GM19239 (cell line): ENCODE results near the gene CDK12.
A peak's percentile ranks its signal among the peaks of the same experiment; 100 is the strongest.
"Not testable (repeated sequence)": the region's sequence is repeated elsewhere in the genome, so short reads cannot be mapped to it uniquely, and the experiment has no call there.

Experiments
- DNase-seq: peaks from one replicate; pipeline ENCODE4 v3.0.0; 2011; ENCODE audit warnings: low spot score; ENCODE audit not compliant: insufficient read length
- FAIRE-seq: peaks from 2 replicates; lab custom pipeline; 2011; peaks lifted over from hg19 to GRCh38; lab: Jason Lieb, UNC

Gene CDK12

DNA sequence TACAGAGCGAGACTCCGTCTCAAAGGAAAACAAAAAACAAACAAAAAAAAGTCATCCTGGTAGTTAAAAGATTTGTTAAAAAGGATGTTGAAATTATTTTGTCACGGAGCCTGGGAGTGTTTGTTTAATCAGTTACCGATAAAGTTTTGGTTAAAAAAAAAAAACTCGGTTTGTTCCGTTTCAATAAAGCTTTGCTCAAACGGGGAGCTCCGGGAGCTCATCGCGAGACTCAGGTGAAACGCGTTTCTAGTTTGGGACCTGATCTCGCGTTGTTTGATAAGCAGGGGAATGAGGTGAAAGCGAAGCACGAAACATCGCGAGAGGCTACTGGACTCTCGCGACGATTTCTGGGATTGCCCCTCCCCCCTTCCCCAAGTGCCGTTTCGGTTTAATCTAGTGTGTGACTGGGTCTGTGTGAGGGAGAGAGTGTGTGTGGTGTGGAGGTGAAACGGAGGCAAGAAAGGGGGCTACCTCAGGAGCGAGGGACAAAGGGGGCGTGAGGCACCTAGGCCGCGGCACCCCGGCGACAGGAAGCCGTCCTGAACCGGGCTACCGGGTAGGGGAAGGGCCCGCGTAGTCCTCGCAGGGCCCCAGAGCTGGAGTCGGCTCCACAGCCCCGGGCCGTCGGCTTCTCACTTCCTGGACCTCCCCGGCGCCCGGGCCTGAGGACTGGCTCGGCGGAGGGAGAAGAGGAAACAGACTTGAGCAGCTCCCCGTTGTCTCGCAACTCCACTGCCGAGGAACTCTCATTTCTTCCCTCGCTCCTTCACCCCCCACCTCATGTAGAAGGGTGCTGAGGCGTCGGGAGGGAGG lies at the start of gene CDK12:
CDK12 (plus strand) TSS at position 374 of the 813 bp plus-strand sequence. CDS start 586 bp downstream, outside the sequence.
- FAIRE-seq, result peak; percentile 97
- DNase-seq, result peak; percentile 94

DNA sequence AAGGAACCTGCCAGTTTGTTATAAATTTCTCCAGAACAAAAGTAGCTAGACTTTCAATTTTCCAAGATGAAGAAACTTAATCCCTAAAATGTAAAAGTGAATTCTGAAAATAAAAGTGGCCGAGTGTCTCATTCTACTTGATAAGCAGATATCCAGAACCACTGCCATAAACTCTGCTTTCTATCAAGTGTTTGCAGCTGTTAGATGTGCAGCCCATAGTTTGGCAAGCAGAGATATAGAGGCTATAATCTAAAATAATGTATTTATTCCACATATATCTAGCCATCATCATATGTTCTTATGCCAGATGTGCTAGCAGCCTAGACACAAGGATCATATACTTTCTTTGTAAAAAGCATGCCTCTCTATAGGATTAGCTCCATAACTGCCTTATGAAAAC lies 45.1 kb upstream of the CDK12 start:
- FAIRE-seq (no peak), DNase-seq (no peak)

- FAIRE-seq (no peak), DNase-seq (no peak)
Observed at GRCh38 chr17:39429600-39429999, 31.7 kb upstream of the CDK12 start.

GRCh38 chr17:39439868-39440267 lies 21.4 kb upstream of the CDK12 start:
- FAIRE-seq, result peak; percentile 8
- not testable (repeated sequence) for DNase-seq

GRCh38 chr17:39443326-39443725 lies 18.0 kb upstream of the CDK12 start:
- DNase-seq (no peak), FAIRE-seq (no peak)

- DNase-seq (no peak), FAIRE-seq (no peak)
Observed at GRCh38 chr17:39447561-39447960, 13.7 kb upstream of the CDK12 start.

- FAIRE-seq (no peak), DNase-seq (no peak)
Observed at GRCh38 chr17:39450051-39450450, 11.2 kb upstream of the CDK12 start.

GRCh38 chr17:39450847-39451581 lies 10.3 kb upstream of the CDK12 start, which contains the start of gene MED1:
TSS of gene MED1 (minus strand) at chr17:39451263. CDS start at chr17:39451062, 201 bp downstream.
- FAIRE-seq (peak; percentile 83), DNase-seq (peak; percentile 91)

DNA sequence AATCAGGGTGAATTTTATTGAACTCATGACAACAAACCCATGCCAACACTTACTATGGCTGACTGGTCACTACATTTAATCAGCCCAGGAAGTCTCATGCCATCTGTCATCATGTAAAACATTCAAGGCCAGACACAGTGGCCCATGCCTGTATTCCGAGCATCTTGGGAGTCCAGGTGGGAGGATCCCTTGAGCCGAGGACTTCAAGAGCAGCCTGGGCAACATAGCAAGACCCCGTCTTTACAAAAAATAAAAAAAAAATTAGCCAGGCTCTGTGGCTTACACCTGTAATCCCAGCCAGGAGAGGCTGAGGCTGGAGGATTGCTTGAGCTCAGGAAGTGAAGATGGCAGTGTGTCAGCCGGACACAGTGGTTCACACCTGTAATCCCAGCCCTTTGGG lies 5.4 kb upstream of the CDK12 start:
- DNase-seq (no peak), FAIRE-seq (no peak)

DNA sequence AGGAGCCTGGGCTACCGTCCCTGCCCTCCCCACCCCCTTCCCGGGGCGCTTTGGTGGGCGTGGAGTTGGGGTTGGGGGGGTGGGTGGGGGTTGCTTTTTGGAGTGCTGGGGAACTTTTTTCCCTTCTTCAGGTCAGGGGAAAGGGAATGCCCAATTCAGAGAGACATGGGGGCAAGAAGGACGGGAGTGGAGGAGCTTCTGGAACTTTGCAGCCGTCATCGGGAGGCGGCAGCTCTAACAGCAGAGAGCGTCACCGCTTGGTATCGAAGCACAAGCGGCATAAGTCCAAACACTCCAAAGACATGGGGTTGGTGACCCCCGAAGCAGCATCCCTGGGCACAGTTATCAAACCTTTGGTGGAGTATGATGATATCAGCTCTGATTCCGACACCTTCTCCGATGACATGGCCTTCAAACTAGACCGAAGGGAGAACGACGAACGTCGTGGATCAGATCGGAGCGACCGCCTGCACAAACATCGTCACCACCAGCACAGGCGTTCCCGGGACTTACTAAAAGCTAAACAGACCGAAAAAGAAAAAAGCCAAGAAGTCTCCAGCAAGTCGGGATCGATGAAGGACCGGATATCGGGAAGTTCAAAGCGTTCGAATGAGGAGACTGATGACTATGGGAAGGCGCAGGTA lies 762 bp downstream of the CDK12 start:
- DNase-seq (no peak), FAIRE-seq (peak; percentile 59)

GRCh38 chr17:39462631-39463375 lies 1.5 kb downstream of the CDK12 start:
- DNase-seq, result no peak
- FAIRE-seq, result no peak

DNA sequence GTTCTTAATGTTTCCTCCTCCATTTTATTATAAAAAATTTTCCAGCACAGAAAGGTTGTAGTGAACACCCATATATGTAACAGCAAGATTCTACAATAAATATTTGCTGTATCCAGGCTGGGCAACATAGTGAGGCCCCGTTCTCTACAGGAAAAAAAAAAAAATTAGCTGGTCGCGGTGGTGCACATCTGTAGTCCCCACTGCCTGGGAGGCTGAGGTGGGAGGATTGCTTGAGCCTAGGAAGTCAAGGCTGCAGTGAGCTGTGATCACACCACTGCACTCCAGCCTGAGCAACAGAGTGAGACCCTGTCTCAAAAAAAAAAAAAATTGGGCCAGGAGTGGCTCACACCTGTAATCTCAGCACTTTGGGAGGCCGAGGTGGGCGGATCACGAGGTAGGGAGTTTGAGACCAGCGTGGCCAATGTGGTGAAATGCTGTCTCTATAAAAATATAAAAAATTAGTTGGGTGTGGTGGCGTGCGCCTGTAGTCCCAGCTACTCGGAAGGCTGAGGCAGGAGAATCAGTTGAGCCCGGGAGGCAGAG lies 3.4 kb downstream of the CDK12 start:
- not testable (repeated sequence) for DNase-seq, FAIRE-seq

GRCh38 chr17:39468610-39469009 lies 7.3 kb downstream of the CDK12 start:
- FAIRE-seq, result not testable (repeated sequence)

DNA sequence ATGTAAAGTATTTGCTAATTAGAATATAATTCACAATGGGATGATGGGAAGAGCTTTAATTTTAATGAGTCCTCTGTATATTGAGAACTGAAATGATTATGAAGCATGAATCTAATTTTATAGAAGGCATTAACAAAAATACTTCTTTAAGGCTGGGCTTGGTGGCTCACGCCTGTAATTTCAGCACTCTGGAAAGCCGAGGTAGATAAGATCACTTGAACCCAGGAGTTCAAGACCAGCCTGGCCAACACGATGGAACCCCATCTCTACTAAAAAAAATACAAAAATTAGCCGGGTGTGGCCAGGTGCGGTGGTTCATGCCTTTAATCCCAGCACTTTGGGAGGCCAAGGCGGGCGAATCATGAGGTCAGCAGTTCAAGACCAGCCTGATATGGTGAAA lies 12.0 kb downstream of the CDK12 start:
- FAIRE-seq, result no peak
- no peak for DNase-seq

More at GRCh38 chr17:39468610-39469009, 7.3 kb downstream of the CDK12 start:
- DNase-seq, result not testable (repeated sequence)

GRCh38 chr17:39479631-39480030 lies 18.3 kb downstream of the CDK12 start:
- FAIRE-seq, result not testable (repeated sequence)

DNA sequence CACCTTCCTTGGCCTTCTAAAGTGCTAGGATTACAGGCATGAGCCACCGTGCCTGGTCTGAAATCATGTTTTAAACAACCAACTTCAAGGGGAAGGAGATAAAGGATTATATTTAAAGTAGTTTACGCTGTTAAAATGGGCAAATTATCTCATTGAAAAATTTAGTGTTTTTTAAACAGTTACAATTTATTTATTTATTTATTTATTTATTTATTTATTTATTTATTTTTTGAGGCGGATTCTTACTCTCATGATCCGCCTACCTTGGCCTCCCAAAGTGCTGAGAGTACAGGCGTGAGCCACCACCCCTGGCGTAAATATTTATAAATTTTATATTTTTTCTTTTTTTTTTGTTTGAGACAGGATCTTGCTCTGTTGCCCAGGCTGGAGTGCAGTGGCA lies 22.2 kb downstream of the CDK12 start:
- FAIRE-seq (no peak), DNase-seq (no peak)

More at GRCh38 chr17:39479631-39480030, 18.3 kb downstream of the CDK12 start:
- not testable (repeated sequence) for DNase-seq

- DNase-seq, result peak; percentile 45
- peak; percentile 79 for FAIRE-seq
Observed at GRCh38 chr17:39484178-39484577, 22.9 kb downstream of the CDK12 start.

DNA sequence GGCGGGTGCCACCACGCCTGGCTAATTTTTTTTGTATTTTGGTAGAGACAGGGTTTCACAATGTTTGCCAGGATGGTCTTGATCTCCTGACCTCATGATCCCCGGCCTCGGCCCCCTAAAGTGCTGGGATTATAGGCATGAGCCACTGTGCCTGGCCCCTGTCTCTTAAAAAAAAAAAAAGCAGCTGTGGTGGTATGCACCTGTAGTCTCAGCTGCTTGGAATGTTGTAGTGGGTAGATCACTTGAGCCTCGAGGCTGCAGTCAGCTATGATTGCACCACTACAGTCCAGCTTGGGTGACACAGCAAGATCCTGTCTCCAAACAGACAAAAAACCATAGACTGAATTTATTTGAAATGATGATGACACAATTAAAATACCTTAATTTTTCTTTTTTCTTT lies 24.3 kb downstream of the CDK12 start:
- no peak for FAIRE-seq
- DNase-seq, result no peak

DNA sequence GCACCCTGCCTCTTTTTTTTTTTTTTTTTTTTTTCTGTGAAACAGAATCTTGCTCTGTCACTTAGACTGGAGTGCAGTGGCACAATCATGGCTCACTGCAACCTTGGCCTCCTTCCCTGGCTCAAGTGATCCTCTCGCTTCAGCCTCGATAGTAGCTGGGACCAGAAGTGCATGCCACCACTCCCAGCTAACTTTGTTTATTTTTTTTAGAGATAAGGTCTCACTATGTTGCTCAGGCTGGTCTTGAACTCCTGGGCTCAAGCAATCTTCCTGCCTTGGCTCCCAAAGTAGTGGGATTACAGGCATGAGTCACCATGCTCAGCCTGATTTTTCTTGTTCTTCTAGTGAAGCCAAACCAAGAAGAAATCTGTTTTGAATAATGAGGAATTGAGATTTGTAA lies 25.0 kb downstream of the CDK12 start:
- DNase-seq, result no peak
- FAIRE-seq, result no peak

- FAIRE-seq, DNase-seq: not testable (repeated sequence)
Observed at GRCh38 chr17:39487490-39487889, 26.2 kb downstream of the CDK12 start.
